Parathyroid adenoma (tissue), 2 donors: ENCODE results near the gene DLG2.

ENCODE experiments used
- H2AFZ ChIP-seq: fragments of 300-600 bp; sonication (generic); one replicate; pipeline ENCODE4 v1.7.0; 2017; ENCODE audit warnings: antibody characterized with exemption, mild to moderate bottlenecking
- H3K27ac ChIP-seq: fragments of 300-600 bp; sonication (generic); one replicate; pipeline ENCODE4 v1.7.0; 2017
- H3K27me3 ChIP-seq: fragments of 300-600 bp; sonication (generic); one replicate; pipeline ENCODE4 v1.7.0; 2017; ENCODE audit warnings: low read length; ENCODE audit not compliant: control insufficient read depth, insufficient read depth
- H3K36me3 ChIP-seq: fragments of 300-600 bp; sonication (generic); one replicate; pipeline ENCODE4 v1.7.0; 2017; ENCODE audit warnings: low read length; ENCODE audit not compliant: control insufficient read depth, insufficient read depth
- H3K4me1 ChIP-seq: fragments of 300-600 bp; sonication (generic); one replicate; pipeline ENCODE4 v1.7.0; 2017; ENCODE audit warnings: control low read depth
- H3K4me2 ChIP-seq: fragments of 300-600 bp; sonication (generic); one replicate; pipeline ENCODE4 v1.7.0; 2017; ENCODE audit warnings: low read length
- H3K4me3 ChIP-seq: fragments of 300-600 bp; sonication (generic); one replicate; pipeline ENCODE4 v1.7.0; 2017; ENCODE audit warnings: low read depth, low read length
- H3K79me2 ChIP-seq: fragments of 300-600 bp; sonication (generic); one replicate; pipeline ENCODE4 v1.7.0; 2017; ENCODE audit warnings: control low read depth
- H3K9ac ChIP-seq: fragments of 300-600 bp; sonication (generic); one replicate; pipeline ENCODE4 v1.7.0; 2017; ENCODE audit warnings: mild to moderate bottlenecking
- H3K9me3 ChIP-seq: fragments of 300-600 bp; sonication (generic); one replicate; pipeline ENCODE4 v1.7.0; 2017; ENCODE audit warnings: low read length; ENCODE audit not compliant: control insufficient read depth
- CTCF ChIP-seq: fragments of 300-600 bp; sonication (generic); IDR thresholded peaks from one replicate; pipeline ENCODE4 v1.7.0; 2017; ENCODE audit warnings: antibody characterized with exemption, mild to moderate bottlenecking
- donor health status: primary hyperparathyroidism.

The DLG2 gene

GRCh38 chr11:85540181-85540580 lies 87.0 kb downstream of the DLG2 start:
- Histone ChIP-seq H3K27me3 (no peaks in the 10 kb centered on the region), H3K9me3 (no peaks in the 10 kb centered on the region), H3K4me2 (no peak overlapping the region), H2AFZ (no peak overlapping the region), H3K79me2 (no peaks in the 10 kb centered on the region), H3K4me1 (no peaks in the 10 kb centered on the region), H3K36me3 (no peaks in the 10 kb centered on the region), H3K9ac (no peak overlapping the region), H3K4me3 (no peak overlapping the region), H3K27ac (no peak overlapping the region)
- no peak for TF ChIP-seq CTCF

- Histone ChIP-seq H2AFZ (no peak overlapping the region), H3K9me3 (no peaks in the 10 kb centered on the region), H3K9ac (no peak overlapping the region), H3K4me3 (no peak overlapping the region), H3K4me1 (no peaks in the 10 kb centered on the region), H3K4me2 (no peak overlapping the region), H3K27ac (no peak overlapping the region), H3K79me2 (no peaks in the 10 kb centered on the region), H3K27me3 (no peaks in the 10 kb centered on the region), H3K36me3 (no peaks in the 10 kb centered on the region)
- no peak for TF ChIP-seq CTCF
Measured at GRCh38 chr11:85539740-85540139, 87.4 kb downstream of the DLG2 start.

- Histone ChIP-seq H3K4me1 (no peaks in the 10 kb centered on the region), H3K79me2 (no peaks in the 10 kb centered on the region), H3K36me3 (no peaks in the 10 kb centered on the region), H3K4me2 (no peak overlapping the region), H3K27ac (no peak overlapping the region), H3K27me3 (no peaks in the 10 kb centered on the region), H2AFZ (no peak overlapping the region), H3K4me3 (no peak overlapping the region), H3K9me3 (no peaks in the 10 kb centered on the region), H3K9ac (no peak overlapping the region)
- no peak for TF ChIP-seq CTCF
Measured at GRCh38 chr11:85539029-85539689, 88.0 kb downstream of the DLG2 start.

- Histone ChIP-seq H3K79me2 (no peaks in the 10 kb centered on the region), H3K9ac (no peak overlapping the region), H3K4me3 (no peak overlapping the region), H3K36me3 (no peaks in the 10 kb centered on the region), H3K4me2 (no peak overlapping the region), H2AFZ (no peak overlapping the region), H3K9me3 (no peaks in the 10 kb centered on the region), H3K27ac (no peak overlapping the region), H3K4me1 (no peaks in the 10 kb centered on the region), H3K27me3 (no peaks in the 10 kb centered on the region)
- TF ChIP-seq CTCF: no peak
Measured at GRCh38 chr11:85536438-85536837, 90.7 kb downstream of the DLG2 start.

GRCh38 chr11:85534806-85535205 lies 92.3 kb downstream of the DLG2 start:
- H2AFZ ChIP-seq: no peak overlapping the region
- H3K4me3 ChIP-seq: no peak overlapping the region
- H3K9me3 ChIP-seq: no peaks in the 10 kb centered on the region
- H3K27me3 ChIP-seq: no peaks in the 10 kb centered on the region
- no peak overlapping the region for H3K27ac ChIP-seq
- no peaks in the 10 kb centered on the region for H3K36me3 ChIP-seq
- no peak for TF ChIP-seq CTCF
- H3K9ac ChIP-seq: no peak overlapping the region
- H3K4me2 ChIP-seq: no peak overlapping the region
- H3K4me1 ChIP-seq: no peaks in the 10 kb centered on the region
- no peaks in the 10 kb centered on the region for H3K79me2 ChIP-seq
